Caco-2 (cell line): Measurements from ENCODE around the gene TRIM66. TPM values are rescaled to one million over a fixed set of nuclear protein-coding genes. Genes with fewer than 3 reads are reported as not detected.

Experiments
- BruUV-seq: library from RNA; stranded (reverse); fragments of 400-500 nt; replicated peaks from 2 replicates; lab custom pipeline; 2021; lab: Mats Ljungman, UMichigan
- CTCF ChIA-PET: fragments of 300-600 bp; sonication (Branson Sonifier 250); formaldehyde crosslinking; loops from one replicate; lab custom pipeline; 2022; ENCODE audit warnings: antibody characterized with exemption; lab: Charles Lee
- POLR2A ChIA-PET: fragments of 300-600 bp; sonication (Branson Sonifier 250); formaldehyde crosslinking; loops from one replicate; lab custom pipeline; 2022; ENCODE audit warnings: antibody characterized with exemption; lab: Charles Lee
- DNase-seq, 2 experiments: peaks; one replicate each; pipeline versions ENCODE4 v3.0.0 to v3.0.0-alpha.2; 2020 to 2022
- H3K27me3 ChIP-seq: replicated peaks from 2 replicates; pipeline ENCODE4 v1.6.0; 2011; ENCODE audit warnings: low read length; ENCODE audit not compliant: control insufficient read depth, insufficient read depth
- H3K36me3 ChIP-seq: 2 replicates; pipeline ENCODE4 v1.5.1; 2011; ENCODE audit warnings: low read length; ENCODE audit not compliant: control insufficient read depth, insufficient read depth
- H3K4me1 ChIP-seq: fragments of 250-450 bp; sonication (Bioruptor Pico); 2 replicates; pipeline ENCODE4 v1.5.1; 2020; ENCODE audit warnings: mild to moderate bottlenecking
- H3K4me3 ChIP-seq: 2 replicates; pipeline ENCODE4 v1.5.1; 2011; ENCODE audit warnings: low read depth, mild to moderate bottlenecking, control low read depth, low read length
- H3K9me3 ChIP-seq: fragments of 250-450 bp; sonication (Bioruptor Pico); 2 replicates; pipeline ENCODE4 v1.5.1; 2020; ENCODE audit warnings: mild to moderate bottlenecking, moderate library complexity
- H3K27ac Mint-ChIP-seq: one replicate; pipeline ENCODE4 v1.8.0; 2022; ENCODE audit warnings: mixed read lengths; ENCODE audit not compliant: unreplicated experiment
- H3K27me3 Mint-ChIP-seq: one replicate; pipeline ENCODE4 v1.8.0; 2022; ENCODE audit warnings: mixed read lengths; ENCODE audit not compliant: insufficient read depth, unreplicated experiment
- H3K36me3 Mint-ChIP-seq: one replicate; pipeline ENCODE4 v1.8.0; 2022; ENCODE audit warnings: mild to moderate bottlenecking, mixed read lengths; ENCODE audit not compliant: insufficient read depth, unreplicated experiment
- H3K4me1 Mint-ChIP-seq: one replicate; pipeline ENCODE4 v1.8.0; 2022; ENCODE audit warnings: low read depth, mixed read lengths; ENCODE audit not compliant: unreplicated experiment
- H3K4me3 Mint-ChIP-seq: one replicate; pipeline ENCODE4 v1.8.0; 2022; ENCODE audit warnings: mild to moderate bottlenecking, moderate library complexity, mixed read lengths; ENCODE audit not compliant: unreplicated experiment
- H3K9me3 Mint-ChIP-seq: one replicate; pipeline ENCODE4 v1.8.0; 2022; ENCODE audit warnings: mixed read lengths; ENCODE audit not compliant: unreplicated experiment
- intact Hi-C: fragments of 100-400 bp; cut with micrococcal nuclease; formaldehyde crosslinking; loops from one replicate; pipeline ENCODE4 v1.10.0; 2022; ENCODE audit not compliant: unreplicated experiment
- total RNA-seq: library from RNA; stranded (reverse); gene quantifications from 2 replicates; pipeline ENCODE4 v1.2.3, GENCODE V29; 2022
- TF ChIP-seq, protein P1 (sequence below), 2 experiments: fragments of 200-600 bp in 1 of 2; IDR thresholded peaks; 1 replicate in 1 of 2; 2 replicates in 1 of 2; pipeline versions ENCODE4 v1.5.1 to v1.8.0; 2011 to 2022; ENCODE audit warnings: antibody characterized with exemption in 1 of 2, control low read depth in 1 of 2, inconsistent platforms in 1 of 2, low read depth in 1 of 2, low read length in 1 of 2, mild to moderate bottlenecking in 1 of 2, moderate library complexity in 1 of 2; ENCODE audit not compliant: insufficient read depth in 1 of 2, severe bottlenecking in 1 of 2, unreplicated experiment in 1 of 2

The TRIM66 gene
- total RNA-seq, 1 experiment from 2014 or later, result 18.4 TPM

GRCh38 chr11:8712506-8712905, 30.0 kb upstream of the TRIM66 start:
- Histone ChIP-seq H3K4me3 (no peak overlapping the region), H3K36me3 (peaks cover 1% of the 10 kb centered on the region), H3K27me3 (no peaks in the 10 kb centered on the region), H3K9me3 (no peaks in the 10 kb centered on the region), H3K4me1 (peaks cover 3% of the 10 kb centered on the region; the same call in 1 of the 2 replicates)
- no TSS peak for BruUV-seq
- ChIA-PET CTCF (no interaction called here), POLR2A (no interaction called here)
- intact Hi-C loops, result no loop called here
- TF ChIP-seq, protein P1, sequence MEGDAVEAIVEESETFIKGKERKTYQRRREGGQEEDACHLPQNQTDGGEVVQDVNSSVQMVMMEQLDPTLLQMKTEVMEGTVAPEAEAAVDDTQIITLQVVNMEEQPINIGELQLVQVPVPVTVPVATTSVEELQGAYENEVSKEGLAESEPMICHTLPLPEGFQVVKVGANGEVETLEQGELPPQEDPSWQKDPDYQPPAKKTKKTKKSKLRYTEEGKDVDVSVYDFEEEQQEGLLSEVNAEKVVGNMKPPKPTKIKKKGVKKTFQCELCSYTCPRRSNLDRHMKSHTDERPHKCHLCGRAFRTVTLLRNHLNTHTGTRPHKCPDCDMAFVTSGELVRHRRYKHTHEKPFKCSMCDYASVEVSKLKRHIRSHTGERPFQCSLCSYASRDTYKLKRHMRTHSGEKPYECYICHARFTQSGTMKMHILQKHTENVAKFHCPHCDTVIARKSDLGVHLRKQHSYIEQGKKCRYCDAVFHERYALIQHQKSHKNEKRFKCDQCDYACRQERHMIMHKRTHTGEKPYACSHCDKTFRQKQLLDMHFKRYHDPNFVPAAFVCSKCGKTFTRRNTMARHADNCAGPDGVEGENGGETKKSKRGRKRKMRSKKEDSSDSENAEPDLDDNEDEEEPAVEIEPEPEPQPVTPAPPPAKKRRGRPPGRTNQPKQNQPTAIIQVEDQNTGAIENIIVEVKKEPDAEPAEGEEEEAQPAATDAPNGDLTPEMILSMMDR (IDR thresholded peaks at IDR 0.05; ENCODE audit: insufficient read depth in 1 of 2, low read depth in 1 of 2, low read length in 1 of 2, severe bottlenecking in 1 of 2, unreplicated experiment in 1 of 2), result no peak
- H3K27ac Mint-ChIP-seq, result no peak overlapping the region
- H3K36me3 Mint-ChIP-seq, result peaks cover 40% of the 10 kb centered on the region
- peaks cover 2% of the 10 kb centered on the region for H3K4me1 Mint-ChIP-seq
- H3K9me3 Mint-ChIP-seq, result no peaks in the 10 kb centered on the region
- H3K4me3 Mint-ChIP-seq, result no peak overlapping the region
- no peak for DNase-seq
- H3K27me3 Mint-ChIP-seq, result no peaks in the 10 kb centered on the region

- no peaks in the 10 kb centered on the region for H3K27me3 Mint-ChIP-seq
- H3K27me3 ChIP-seq, result no peaks in the 10 kb centered on the region
- ChIA-PET POLR2A (no interaction called here), CTCF (no interaction called here)
- H3K9me3 Mint-ChIP-seq, result no peaks in the 10 kb centered on the region
- no peak overlapping the region for H3K4me3 ChIP-seq
- H3K4me1 ChIP-seq, result no peaks in the 10 kb centered on the region
- H3K36me3 Mint-ChIP-seq, result peaks cover 34% of the 10 kb centered on the region
- peaks cover 1% of the 10 kb centered on the region for H3K36me3 ChIP-seq
- no TSS peak for BruUV-seq
- TF ChIP-seq, protein P1 (IDR thresholded peaks at IDR 0.05; ENCODE audit: insufficient read depth in 1 of 2, low read depth in 1 of 2, low read length in 1 of 2, severe bottlenecking in 1 of 2, unreplicated experiment in 1 of 2), result no peak
- no peaks in the 10 kb centered on the region for H3K9me3 ChIP-seq
- intact Hi-C loops, result no loop called here
- no peak overlapping the region for H3K4me3 Mint-ChIP-seq
- no peak overlapping the region for H3K27ac Mint-ChIP-seq
- DNase-seq, result no peak
- no peaks in the 10 kb centered on the region for H3K4me1 Mint-ChIP-seq
Observed at GRCh38 chr11:8711895-8712442, 29.5 kb upstream of the TRIM66 start.

DNA sequence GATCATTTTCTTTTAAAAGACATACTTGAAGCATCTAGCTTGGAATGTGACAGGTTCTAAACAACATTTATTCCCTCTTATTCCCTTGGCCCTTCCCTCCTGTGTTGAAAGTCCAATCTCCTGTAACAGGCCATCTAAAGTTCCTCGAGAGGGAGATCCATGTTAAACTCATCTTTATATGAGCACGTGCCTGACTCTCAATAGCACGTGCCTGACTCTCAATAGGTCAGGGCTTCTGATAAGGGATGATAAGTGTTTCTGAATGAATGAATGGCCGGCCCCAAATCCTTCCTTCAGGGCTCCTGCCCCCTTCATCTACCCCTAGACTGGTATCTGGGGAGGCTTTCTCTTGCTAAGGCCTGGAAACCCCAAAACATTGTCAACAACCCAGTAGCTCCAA, 27.3 kb upstream of the TRIM66 start:
- Histone ChIP-seq H3K4me3 (no peak overlapping the region), H3K36me3 (no peaks in the 10 kb centered on the region; the same call in 1 of the 2 replicates), H3K27me3 (no peaks in the 10 kb centered on the region), H3K9me3 (no peaks in the 10 kb centered on the region), H3K4me1 (no peaks in the 10 kb centered on the region)
- H3K4me1 Mint-ChIP-seq, result no peaks in the 10 kb centered on the region
- no peak overlapping the region for H3K27ac Mint-ChIP-seq
- no peak overlapping the region for H3K4me3 Mint-ChIP-seq
- POLR2A ChIA-PET, result no interaction called here
- H3K27me3 Mint-ChIP-seq, result no peaks in the 10 kb centered on the region
- no peaks in the 10 kb centered on the region for H3K9me3 Mint-ChIP-seq
- TF ChIP-seq, protein P1 (IDR thresholded peaks at IDR 0.05; ENCODE audit: insufficient read depth in 1 of 2, low read depth in 1 of 2, low read length in 1 of 2, severe bottlenecking in 1 of 2, unreplicated experiment in 1 of 2), result no peak
- H3K36me3 Mint-ChIP-seq, result peaks cover 17% of the 10 kb centered on the region
- CTCF ChIA-PET, result no interaction called here
- DNase-seq, result no peak
- intact Hi-C loops, result no loop called here
- no TSS peak for BruUV-seq
